Nephron (organoid): ENCODE measurements around the gene DNER.
A peak's percentile ranks its signal among the peaks of the same experiment; 100 is the strongest.
"Not testable (repeated sequence)": the region's sequence is repeated elsewhere in the genome, so short reads cannot be mapped to it uniquely, and the experiment has no call there.

ENCODE experiments used
- H3K27ac Mint-ChIP-seq, 3 experiments: 2 replicates each; pipeline ENCODE4 v1.8.0; 2020; ENCODE audit warnings: mixed read lengths in 3 of 3, mild to moderate bottlenecking in 2 of 3, moderate library complexity in 1 of 3
- H3K27me3 Mint-ChIP-seq: 2 replicates; pipeline ENCODE4 v1.8.0; 2021; ENCODE audit warnings: low read depth, mild to moderate bottlenecking, moderate library complexity, mixed read lengths
- H3K36me3 Mint-ChIP-seq: 2 replicates; pipeline ENCODE4 v1.8.0; 2020; ENCODE audit warnings: low read depth, mixed read lengths
- H3K4me1 Mint-ChIP-seq: 2 replicates; pipeline ENCODE4 v1.8.0; 2020; ENCODE audit warnings: mixed read lengths
- H3K4me3 Mint-ChIP-seq, 3 experiments: 2 replicates each; pipeline ENCODE4 v1.8.0; 2020; ENCODE audit warnings: mild to moderate bottlenecking in 3 of 3, mixed read lengths in 3 of 3, moderate library complexity in 2 of 3
- H3K9me3 Mint-ChIP-seq: 2 replicates; pipeline ENCODE4 v1.8.0; 2020; ENCODE audit warnings: mixed read lengths
- TF ChIP-seq, protein P1 (sequence below), 3 experiments: fragments of 200-600 bp; sonication (generic); IDR thresholded peaks; one replicate each; pipeline ENCODE4 v1.5.0; 2021; ENCODE audit warnings: antibody characterized with exemption in 3 of 3; ENCODE audit not compliant: unreplicated experiment in 3 of 3

DNER gene

GRCh38 chr2:229376866-229377265, 337.5 kb downstream of the DNER start:
- H3K4me3 Mint-ChIP-seq = no peak overlapping the region
- peaks cover 4% of the 10 kb centered on the region for H3K36me3 Mint-ChIP-seq

GRCh38 chr2:229375251-229375650, 339.1 kb downstream of the DNER start:
- Mint-ChIP-seq H3K27me3 (peaks cover 5% of the 10 kb centered on the region), H3K27ac (no peak overlapping the region), H3K36me3 (peaks cover 4% of the 10 kb centered on the region), H3K4me1 (no peaks in the 10 kb centered on the region), H3K9me3 (peaks cover 7% of the 10 kb centered on the region), H3K4me3 (no peak overlapping the region)
- TF ChIP-seq, protein P1, sequence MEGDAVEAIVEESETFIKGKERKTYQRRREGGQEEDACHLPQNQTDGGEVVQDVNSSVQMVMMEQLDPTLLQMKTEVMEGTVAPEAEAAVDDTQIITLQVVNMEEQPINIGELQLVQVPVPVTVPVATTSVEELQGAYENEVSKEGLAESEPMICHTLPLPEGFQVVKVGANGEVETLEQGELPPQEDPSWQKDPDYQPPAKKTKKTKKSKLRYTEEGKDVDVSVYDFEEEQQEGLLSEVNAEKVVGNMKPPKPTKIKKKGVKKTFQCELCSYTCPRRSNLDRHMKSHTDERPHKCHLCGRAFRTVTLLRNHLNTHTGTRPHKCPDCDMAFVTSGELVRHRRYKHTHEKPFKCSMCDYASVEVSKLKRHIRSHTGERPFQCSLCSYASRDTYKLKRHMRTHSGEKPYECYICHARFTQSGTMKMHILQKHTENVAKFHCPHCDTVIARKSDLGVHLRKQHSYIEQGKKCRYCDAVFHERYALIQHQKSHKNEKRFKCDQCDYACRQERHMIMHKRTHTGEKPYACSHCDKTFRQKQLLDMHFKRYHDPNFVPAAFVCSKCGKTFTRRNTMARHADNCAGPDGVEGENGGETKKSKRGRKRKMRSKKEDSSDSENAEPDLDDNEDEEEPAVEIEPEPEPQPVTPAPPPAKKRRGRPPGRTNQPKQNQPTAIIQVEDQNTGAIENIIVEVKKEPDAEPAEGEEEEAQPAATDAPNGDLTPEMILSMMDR (IDR thresholded peaks at IDR 0.05; ENCODE audit: unreplicated experiment in 3 of 3) = no peak

More at GRCh38 chr2:229376866-229377265, 337.5 kb downstream of the DNER start:
- H3K9me3 Mint-ChIP-seq = peaks cover 7% of the 10 kb centered on the region
- peaks cover 5% of the 10 kb centered on the region for H3K27me3 Mint-ChIP-seq
- H3K27ac Mint-ChIP-seq = no peak overlapping the region
- TF ChIP-seq, protein P1 (IDR thresholded peaks at IDR 0.05; ENCODE audit: unreplicated experiment in 3 of 3) = no peak
- no peaks in the 10 kb centered on the region for H3K4me1 Mint-ChIP-seq

DNA sequence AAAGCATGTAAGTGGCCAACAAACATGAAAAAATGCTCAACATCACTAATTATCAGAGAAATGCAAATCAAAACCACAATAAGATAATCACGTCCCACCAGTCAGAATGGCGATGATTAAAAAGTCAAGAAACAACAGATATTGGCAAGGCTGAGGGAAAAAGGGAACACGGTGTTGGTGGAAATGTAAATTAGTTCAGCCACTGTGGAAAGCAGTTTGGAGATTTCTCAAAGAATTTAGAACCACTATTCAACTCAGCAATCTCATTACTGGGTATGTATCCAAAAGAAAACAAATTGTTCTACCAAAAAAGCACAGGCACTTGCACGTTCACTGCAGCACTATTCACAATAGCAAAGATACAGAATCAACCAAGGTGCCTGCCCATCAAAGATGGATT, 341.0 kb downstream of the DNER start:
- not testable (repeated sequence) for H3K36me3 Mint-ChIP-seq, H3K4me1 Mint-ChIP-seq, H3K4me3 Mint-ChIP-seq, H3K27ac Mint-ChIP-seq, H3K27me3 Mint-ChIP-seq, H3K9me3 Mint-ChIP-seq

GRCh38 chr2:229372207-229372606, 342.1 kb downstream of the DNER start:
- Mint-ChIP-seq H3K27me3 (peaks cover 5% of the 10 kb centered on the region), H3K4me3 (no peak overlapping the region), H3K9me3 (peaks cover 10% of the 10 kb centered on the region), H3K27ac (no peak overlapping the region), H3K4me1 (no peaks in the 10 kb centered on the region), H3K36me3 (no peaks in the 10 kb centered on the region)
- TF ChIP-seq, protein P1 (IDR thresholded peaks at IDR 0.05; ENCODE audit: unreplicated experiment in 3 of 3) = no peak

GRCh38 chr2:229371086-229371485, 343.3 kb downstream of the DNER start:
- H3K27ac Mint-ChIP-seq = peak overlapping the region in 1 of 3 experiments; percentile 60
- peaks cover 5% of the 10 kb centered on the region for H3K27me3 Mint-ChIP-seq
- TF ChIP-seq, protein P1 (IDR thresholded peaks at IDR 0.05; ENCODE audit: unreplicated experiment in 3 of 3) = no peak
- H3K36me3 Mint-ChIP-seq = no peaks in the 10 kb centered on the region
- H3K4me3 Mint-ChIP-seq = no peak overlapping the region
- H3K4me1 Mint-ChIP-seq = no peaks in the 10 kb centered on the region
- H3K9me3 Mint-ChIP-seq = peaks cover 10% of the 10 kb centered on the region

DNA sequence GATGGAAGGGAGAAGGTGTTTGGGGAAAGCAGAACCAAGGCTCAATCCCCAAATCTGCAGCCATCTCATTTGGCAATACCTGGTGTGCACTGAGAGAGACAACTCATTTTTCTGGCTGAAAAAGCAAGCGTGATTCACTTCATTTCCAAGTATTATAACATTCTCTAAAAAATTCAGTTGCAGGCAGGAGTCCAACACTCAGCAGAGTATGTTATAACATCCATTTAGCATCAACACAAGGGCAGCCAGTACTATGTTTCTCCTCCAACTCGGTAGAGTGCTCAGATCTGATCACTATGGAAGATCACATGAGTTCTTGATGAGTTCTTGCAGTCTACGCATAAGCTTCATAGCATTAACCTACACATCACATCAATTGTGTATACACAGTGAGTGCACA, 343.8 kb downstream of the DNER start:
- no peak overlapping the region for H3K4me3 Mint-ChIP-seq
- H3K27me3 Mint-ChIP-seq = no peaks in the 10 kb centered on the region
- peaks cover 6% of the 10 kb centered on the region for H3K9me3 Mint-ChIP-seq
- peak overlapping the region in 1 of 3 experiments; percentile 60 for H3K27ac Mint-ChIP-seq
- TF ChIP-seq, protein P1 (IDR thresholded peaks at IDR 0.05; ENCODE audit: unreplicated experiment in 3 of 3) = no peak
- H3K36me3 Mint-ChIP-seq = no peaks in the 10 kb centered on the region
- H3K4me1 Mint-ChIP-seq = no peaks in the 10 kb centered on the region
